Measurements from ENCODE around the gene MTMR3. TPM values are rescaled to one million over a fixed set of nuclear protein-coding genes. Genes with fewer than 3 reads are reported as not detected.
A peak's percentile ranks its signal among the peaks of the same experiment; 100 is the strongest.
"Not testable (repeated sequence)": the region's sequence is repeated elsewhere in the genome, so short reads cannot be mapped to it uniquely, and the experiment has no call there.

MTMR3 gene
- total RNA-seq, 2 donors from 2014 or later, result 37.8 to 40.7 TPM

DNA sequence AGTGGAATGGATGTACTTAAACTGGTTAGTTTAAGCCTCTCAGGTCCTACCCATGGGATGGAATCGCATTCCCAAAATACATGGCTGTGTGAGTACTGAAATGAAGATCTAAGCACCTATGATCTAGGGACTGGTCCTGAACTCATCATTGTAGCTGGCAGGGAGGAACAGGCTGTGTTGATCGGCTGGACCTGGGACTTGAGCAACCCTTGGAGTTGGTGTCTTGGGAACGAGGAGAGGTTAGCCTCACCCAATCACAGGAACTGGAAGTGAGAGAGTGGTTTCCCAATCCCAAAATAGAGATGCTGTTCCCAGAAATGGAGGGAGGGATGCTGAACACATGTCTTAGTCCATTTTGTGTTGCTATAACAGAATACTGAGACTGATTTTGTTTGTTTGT, 28.5 kb upstream of the MTMR3 start:
- Mint-ChIP-seq H3K4me1 (ENCODE audit: low read depth) (no peaks in the 10 kb centered on the region), H3K36me3 (ENCODE audit: insufficient read depth in 2 of 2) (no peaks in the 10 kb centered on the region), H3K4me3 (no peak overlapping the region), H3K27me3 (ENCODE audit: low read depth) (no peaks in the 10 kb centered on the region), H3K27ac (no peak overlapping the region), H3K9me3 (no peaks in the 10 kb centered on the region)
- ATAC-seq (replicated peaks in 1 of 2), result no peak
- DNase-seq, result no peak

DNA sequence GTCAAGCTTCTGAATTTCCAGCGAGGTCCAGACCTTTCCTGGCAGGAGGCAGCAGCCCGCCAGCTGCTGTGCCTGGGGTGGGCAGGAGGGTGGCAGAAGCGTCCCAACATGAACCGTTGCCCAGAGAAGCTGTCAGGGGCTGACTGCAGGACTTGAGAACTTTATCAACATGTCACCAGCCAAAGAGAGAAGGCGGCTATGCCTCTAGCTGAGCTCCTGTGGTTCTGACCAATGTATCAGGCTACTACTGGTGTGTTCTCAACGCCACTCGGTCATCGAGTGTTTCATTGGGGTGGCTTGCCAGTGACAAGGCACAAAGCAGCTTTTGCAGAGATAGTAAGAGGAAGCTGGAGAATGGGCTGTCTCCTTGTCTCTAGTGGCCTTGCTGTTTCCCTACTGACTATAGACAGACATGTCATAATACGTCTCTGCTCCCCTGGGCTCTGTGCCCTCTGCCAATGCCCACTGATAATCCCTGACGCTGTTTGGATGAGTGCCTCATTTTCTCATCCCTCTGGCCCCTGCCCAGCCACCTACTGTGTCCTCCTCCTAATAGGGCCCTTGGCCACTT, 27.3 kb upstream of the MTMR3 start:
- H3K36me3 Mint-ChIP-seq (ENCODE audit: insufficient read depth in 2 of 2), result no peaks in the 10 kb centered on the region
- H3K27me3 Mint-ChIP-seq (ENCODE audit: low read depth), result no peaks in the 10 kb centered on the region
- no peaks in the 10 kb centered on the region for H3K9me3 Mint-ChIP-seq
- H3K4me1 Mint-ChIP-seq (ENCODE audit: low read depth), result no peaks in the 10 kb centered on the region
- ATAC-seq (replicated peaks in 1 of 2), result no peak
- DNase-seq, result no peak
- no peak overlapping the region for H3K27ac Mint-ChIP-seq
- no peak overlapping the region for H3K4me3 Mint-ChIP-seq

DNA sequence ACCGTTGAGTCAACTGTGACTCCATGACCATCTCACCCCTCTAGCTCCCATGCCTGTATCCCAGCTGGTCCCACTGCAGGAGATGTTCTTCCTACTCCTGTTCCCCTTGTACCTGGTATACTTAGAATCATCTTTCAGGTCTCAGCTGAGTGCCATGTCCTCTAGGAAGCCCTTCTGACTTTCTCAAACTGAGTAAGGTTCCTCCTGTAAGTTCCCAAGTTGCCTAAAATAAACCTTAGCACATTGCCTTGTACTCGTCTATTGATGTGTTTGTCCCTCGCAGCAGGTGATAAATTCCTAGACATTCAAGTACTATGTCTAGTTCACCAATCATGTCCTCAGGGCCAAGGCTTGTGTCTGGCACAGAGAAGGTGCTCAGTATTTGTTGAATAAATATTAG, 26.5 kb upstream of the MTMR3 start:
- no peak overlapping the region for H3K4me3 Mint-ChIP-seq
- DNase-seq (no peak), ATAC-seq (replicated peaks in 1 of 2) (no peak)
- no peaks in the 10 kb centered on the region for H3K36me3 Mint-ChIP-seq (ENCODE audit: insufficient read depth in 2 of 2)
- no peaks in the 10 kb centered on the region for H3K9me3 Mint-ChIP-seq
- H3K27me3 Mint-ChIP-seq (ENCODE audit: low read depth), result no peaks in the 10 kb centered on the region
- H3K27ac Mint-ChIP-seq, result no peak overlapping the region
- H3K4me1 Mint-ChIP-seq (ENCODE audit: low read depth), result no peaks in the 10 kb centered on the region

DNA sequence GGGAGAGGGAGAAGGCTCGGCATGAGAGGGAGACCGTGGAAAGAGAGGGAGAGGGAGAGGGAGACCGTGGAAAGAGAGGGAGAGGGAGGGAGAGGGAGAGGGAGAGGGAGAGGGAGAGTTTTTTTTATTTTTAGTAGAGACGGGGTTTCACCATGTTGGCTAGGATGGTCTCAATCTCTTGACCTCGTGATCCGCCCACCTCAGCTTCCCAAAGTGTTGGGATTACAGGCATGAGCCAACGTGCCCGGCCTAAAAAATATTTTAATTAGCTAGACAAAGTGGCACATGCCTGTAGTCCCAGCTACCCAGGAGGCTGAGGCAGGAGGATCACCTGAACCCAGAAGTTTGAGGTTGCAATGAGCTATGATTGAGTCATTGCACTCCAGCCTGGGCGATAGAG, 23.9 kb upstream of the MTMR3 start:
- H3K9me3 Mint-ChIP-seq; ATAC-seq (replicated peaks in 1 of 2); DNase-seq; H3K27me3 Mint-ChIP-seq (ENCODE audit: low read depth); H3K4me3 Mint-ChIP-seq; H3K36me3 Mint-ChIP-seq (ENCODE audit: insufficient read depth in 2 of 2); H3K27ac Mint-ChIP-seq; H3K4me1 Mint-ChIP-seq (ENCODE audit: low read depth): not testable (repeated sequence)

DNA sequence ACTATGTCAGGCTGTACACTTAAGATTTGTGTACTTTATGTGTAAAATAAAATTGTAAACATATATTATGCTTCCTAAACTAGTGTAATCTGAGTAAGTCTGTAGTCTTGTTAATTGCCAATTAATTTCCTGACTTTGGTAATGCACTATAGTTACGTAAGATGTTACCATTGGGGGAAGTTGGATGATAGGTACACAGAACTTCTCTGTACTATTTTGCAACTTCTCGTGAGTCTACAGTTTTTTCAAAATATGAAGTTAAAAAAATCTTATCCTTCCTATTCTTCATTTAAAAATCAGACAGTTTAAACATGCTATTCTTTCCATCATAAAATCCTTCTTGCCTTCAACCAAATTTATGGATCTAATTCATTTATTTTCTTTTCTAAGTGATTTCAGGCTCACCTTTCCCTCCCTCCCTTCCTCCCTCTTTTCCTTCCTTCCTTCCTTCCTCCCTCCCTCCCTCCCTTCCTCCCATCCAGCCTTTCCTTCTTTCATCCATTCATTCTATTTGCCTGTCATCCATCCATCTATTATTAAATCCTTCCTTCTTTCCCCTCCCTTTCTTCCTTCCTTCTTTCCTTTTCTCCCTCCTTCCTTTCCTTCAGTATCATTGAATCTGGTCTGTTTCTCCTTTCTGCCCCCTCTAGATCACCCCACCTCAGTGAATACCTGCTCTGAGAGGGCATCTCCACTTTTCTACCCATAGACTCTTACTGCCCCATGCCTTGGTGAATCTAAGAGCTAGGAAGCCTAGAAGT, 22.8 kb upstream of the MTMR3 start:
- Mint-ChIP-seq H3K4me1 (ENCODE audit: low read depth) (no peaks in the 10 kb centered on the region), H3K9me3 (peaks cover 0 to 1% of the 10 kb centered on the region in 2 donors), H3K4me3 (no peak overlapping the region), H3K36me3 (ENCODE audit: insufficient read depth in 2 of 2) (no peaks in the 10 kb centered on the region), H3K27me3 (ENCODE audit: low read depth) (no peaks in the 10 kb centered on the region), H3K27ac (no peak overlapping the region)
- no peak for ATAC-seq (replicated peaks in 1 of 2)
- no peak for DNase-seq

DNA sequence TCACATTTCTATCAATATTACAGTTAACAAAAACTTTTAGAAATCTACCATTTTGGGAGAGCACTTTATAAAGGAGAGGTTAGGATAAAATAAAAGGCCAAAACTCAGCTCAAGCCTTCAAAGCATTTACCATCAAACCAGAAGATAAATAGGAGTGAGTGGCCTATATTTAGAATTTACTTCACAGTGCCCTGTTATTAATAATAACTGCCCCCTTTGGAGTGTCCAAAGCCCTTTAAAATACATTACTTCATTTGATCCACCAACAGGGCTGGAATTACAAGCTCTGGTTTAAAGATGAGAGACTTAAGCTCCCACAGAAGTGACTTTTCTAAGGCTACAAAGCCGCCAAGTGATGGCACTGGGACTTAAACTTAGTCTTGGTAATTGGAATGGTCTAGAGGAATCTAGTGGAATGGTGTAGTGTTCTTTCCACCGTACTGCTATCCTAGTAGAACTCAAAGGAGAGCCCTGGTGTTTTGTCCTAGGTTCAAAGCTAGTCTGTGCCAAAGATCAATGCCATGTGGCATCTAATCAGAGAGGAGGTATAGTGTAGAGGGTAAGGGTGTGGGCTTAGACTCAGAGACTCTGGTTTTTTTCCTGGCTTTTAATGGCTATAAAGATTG, 21.2 kb upstream of the MTMR3 start:
- ATAC-seq (replicated peaks in 1 of 2), result no peak
- Mint-ChIP-seq H3K4me3 (no peak overlapping the region), H3K4me1 (ENCODE audit: low read depth) (no peaks in the 10 kb centered on the region), H3K27me3 (ENCODE audit: low read depth) (no peaks in the 10 kb centered on the region), H3K36me3 (ENCODE audit: insufficient read depth in 2 of 2) (no peaks in the 10 kb centered on the region), H3K27ac (no peak overlapping the region), H3K9me3 (peaks cover 0 to 1% of the 10 kb centered on the region in 2 donors)
- DNase-seq, result no peak

DNA sequence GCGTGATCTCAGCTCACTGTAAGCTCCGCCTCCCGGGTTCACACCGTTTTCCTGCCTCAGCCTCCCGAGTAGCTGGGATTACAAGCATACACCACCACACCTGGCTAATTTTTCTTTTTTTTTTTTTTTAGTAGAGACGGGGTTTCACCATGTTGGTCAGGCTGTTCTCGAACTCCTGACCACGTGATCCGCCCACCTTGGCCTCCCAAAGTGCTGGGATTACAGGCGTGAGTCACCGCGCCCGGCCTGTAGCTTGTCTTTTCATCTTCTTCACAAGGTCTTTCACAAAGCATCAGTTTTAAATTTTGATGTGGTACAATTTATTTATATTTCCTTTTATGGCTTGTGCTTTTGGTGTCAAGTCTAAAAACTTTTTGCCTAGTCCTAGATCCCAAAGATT, 17.4 kb upstream of the MTMR3 start:
- H3K27ac Mint-ChIP-seq; H3K4me1 Mint-ChIP-seq (ENCODE audit: low read depth); H3K9me3 Mint-ChIP-seq; ATAC-seq (replicated peaks in 1 of 2); H3K27me3 Mint-ChIP-seq (ENCODE audit: low read depth); DNase-seq; H3K36me3 Mint-ChIP-seq (ENCODE audit: insufficient read depth in 2 of 2); H3K4me3 Mint-ChIP-seq: not testable (repeated sequence)

DNA sequence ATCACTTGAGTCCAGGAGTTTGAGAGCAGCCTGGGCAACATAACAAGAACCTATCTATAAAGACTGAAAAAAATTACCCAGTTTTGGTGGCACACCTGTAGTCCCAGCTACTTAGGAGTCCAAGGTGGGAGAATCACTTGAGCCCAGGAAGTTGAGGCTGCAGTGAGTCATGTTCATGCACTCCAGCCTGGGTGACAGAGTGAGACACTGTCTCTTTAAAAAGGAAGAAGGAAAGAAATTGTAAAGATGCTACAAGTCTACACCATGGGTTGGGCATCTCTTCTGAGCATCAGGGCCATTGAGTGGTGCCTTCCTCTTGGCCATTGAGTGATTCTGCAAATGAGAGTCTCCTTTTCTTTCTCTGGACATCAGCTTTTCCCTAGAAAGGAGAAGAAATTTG, 15.7 kb upstream of the MTMR3 start:
- no peaks in the 10 kb centered on the region for H3K36me3 Mint-ChIP-seq (ENCODE audit: insufficient read depth in 2 of 2)
- no peak overlapping the region for H3K4me3 Mint-ChIP-seq
- H3K27me3 Mint-ChIP-seq (ENCODE audit: low read depth), result peaks cover 5% of the 10 kb centered on the region
- H3K27ac Mint-ChIP-seq, result no peak overlapping the region
- DNase-seq (no peak), ATAC-seq (replicated peaks in 1 of 2) (no peak)
- H3K4me1 Mint-ChIP-seq (ENCODE audit: low read depth), result peaks cover 13% of the 10 kb centered on the region
- H3K9me3 Mint-ChIP-seq, result peaks cover 0 to 1% of the 10 kb centered on the region in 2 donors

DNA sequence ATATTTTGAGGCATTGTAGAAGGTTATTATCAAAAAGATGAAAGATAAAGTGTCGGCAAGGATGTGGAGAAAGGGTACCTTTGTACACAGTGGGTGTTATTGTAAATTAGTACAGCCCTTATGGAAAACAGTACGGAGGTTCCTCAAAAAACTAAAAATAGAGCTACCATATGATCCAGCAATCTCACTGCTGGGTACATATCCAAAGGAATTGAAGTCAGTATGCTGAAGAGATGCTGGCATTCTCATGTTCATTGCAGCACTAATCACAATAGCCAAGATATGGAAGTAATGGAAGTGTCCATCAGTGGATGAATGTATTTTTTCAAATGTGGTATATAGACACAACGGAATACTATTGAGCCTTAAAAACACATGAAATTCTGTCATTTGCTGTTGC, 15.1 kb upstream of the MTMR3 start:
- peaks cover 0 to 1% of the 10 kb centered on the region in 2 donors for H3K9me3 Mint-ChIP-seq
- no peak for DNase-seq
- peaks cover 5% of the 10 kb centered on the region for H3K27me3 Mint-ChIP-seq (ENCODE audit: low read depth)
- H3K36me3 Mint-ChIP-seq (ENCODE audit: insufficient read depth in 2 of 2), result no peaks in the 10 kb centered on the region
- no peak overlapping the region for H3K27ac Mint-ChIP-seq
- ATAC-seq (replicated peaks in 1 of 2), result no peak
- H3K4me1 Mint-ChIP-seq (ENCODE audit: low read depth), result peaks cover 13% of the 10 kb centered on the region
- H3K4me3 Mint-ChIP-seq, result no peak overlapping the region

DNA sequence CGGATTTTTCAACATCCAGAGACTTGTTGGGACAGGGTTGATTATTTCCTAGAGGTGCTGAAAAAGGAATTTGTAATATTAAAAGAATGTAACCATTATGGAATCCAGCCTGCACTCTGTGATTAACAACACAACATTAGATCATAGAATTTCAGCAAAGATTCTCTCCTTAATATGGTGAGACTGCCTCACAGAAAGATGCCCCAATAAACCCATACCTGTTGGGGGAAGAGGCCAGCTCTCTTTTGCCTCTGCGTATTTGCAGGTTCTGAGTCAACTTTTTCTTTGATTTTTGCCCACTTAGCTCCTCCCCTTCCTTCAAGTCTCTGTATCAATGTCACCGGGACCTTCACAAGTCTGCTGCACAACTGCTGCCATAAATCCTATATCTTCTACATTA, 12.4 kb upstream of the MTMR3 start:
- ATAC-seq (replicated peaks in 1 of 2) (peak; percentile 88), DNase-seq (peak; percentile 26 to 30)
- Mint-ChIP-seq H3K4me3 (peak overlapping the region; percentile 14 to 31), H3K27ac (no peak overlapping the region), H3K9me3 (no peaks in the 10 kb centered on the region), H3K4me1 (ENCODE audit: low read depth) (peaks cover 13% of the 10 kb centered on the region), H3K36me3 (ENCODE audit: insufficient read depth in 2 of 2) (no peaks in the 10 kb centered on the region), H3K27me3 (ENCODE audit: low read depth) (peaks cover 18% of the 10 kb centered on the region)

DNA sequence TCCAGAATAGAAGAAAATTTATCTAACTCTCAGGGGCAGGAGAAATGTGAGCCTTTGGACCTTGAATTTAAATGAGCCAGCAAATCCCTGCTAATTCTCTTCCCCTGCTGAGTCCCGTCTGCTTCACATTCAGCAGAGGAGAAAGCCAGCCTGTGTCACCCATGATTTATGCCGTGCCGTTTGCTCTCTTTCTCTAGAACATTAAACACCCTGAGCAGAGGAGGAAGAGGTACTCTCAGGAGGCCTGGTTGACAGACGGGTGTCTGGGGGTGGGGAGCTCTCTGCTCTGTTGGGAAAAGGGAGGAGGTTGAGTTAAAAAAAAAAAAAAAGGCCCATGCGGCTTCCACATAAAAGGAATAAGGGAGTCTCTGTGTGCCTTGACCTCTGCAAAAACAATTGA, 11.3 kb upstream of the MTMR3 start:
- Mint-ChIP-seq H3K27ac (no peak overlapping the region), H3K4me3 (no peak overlapping the region), H3K4me1 (ENCODE audit: low read depth) (peaks cover 13% of the 10 kb centered on the region), H3K27me3 (ENCODE audit: low read depth) (peaks cover 18% of the 10 kb centered on the region), H3K36me3 (ENCODE audit: insufficient read depth in 2 of 2) (no peaks in the 10 kb centered on the region), H3K9me3 (no peaks in the 10 kb centered on the region)
- DNase-seq, result no peak
- ATAC-seq (replicated peaks in 1 of 2), result no peak

DNA sequence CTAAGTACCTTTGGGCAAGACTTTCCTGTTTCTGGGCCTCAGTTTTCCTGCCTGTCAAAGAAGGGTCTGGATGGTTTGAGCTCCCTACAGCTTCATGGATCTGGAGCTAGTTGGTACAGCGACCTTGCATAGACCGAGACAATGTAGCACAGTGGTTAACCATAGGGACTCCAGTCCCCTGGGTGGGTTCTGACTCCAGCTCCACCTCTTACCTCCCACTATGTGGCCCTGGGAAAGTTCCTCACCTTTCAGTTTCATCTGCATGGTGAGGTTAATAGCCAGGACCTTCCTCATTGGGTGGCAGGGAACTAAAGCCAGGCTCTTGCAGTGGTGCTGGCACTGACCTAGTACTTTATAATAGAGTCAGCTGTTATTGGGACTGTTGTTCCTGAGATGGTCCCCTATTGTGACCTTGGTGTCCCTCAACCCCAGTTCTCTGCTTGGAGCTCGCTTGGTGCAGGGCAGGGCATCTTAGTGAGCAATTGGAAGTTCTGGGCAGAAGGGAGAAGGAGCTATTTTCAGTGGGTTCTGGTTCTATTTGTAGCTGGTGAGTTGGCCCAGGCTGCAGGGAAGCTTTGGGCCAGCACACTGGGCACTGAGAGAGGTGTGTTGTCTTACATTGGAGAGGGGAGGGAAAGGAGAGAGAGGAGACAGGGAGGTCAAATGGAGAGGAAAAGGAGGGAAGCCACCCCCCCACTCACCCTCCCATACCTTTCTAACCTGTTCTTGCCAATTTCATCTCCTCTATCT, 10.7 kb upstream of the MTMR3 start:
- H3K9me3 Mint-ChIP-seq, result no peaks in the 10 kb centered on the region
- ATAC-seq (replicated peaks in 1 of 2) (no peak), DNase-seq (no peak)
- H3K36me3 Mint-ChIP-seq (ENCODE audit: insufficient read depth in 2 of 2), result no peaks in the 10 kb centered on the region
- H3K27ac Mint-ChIP-seq, result no peak overlapping the region
- H3K4me1 Mint-ChIP-seq (ENCODE audit: low read depth), result peaks cover 13% of the 10 kb centered on the region
- H3K27me3 Mint-ChIP-seq (ENCODE audit: low read depth), result peaks cover 18% of the 10 kb centered on the region
- no peak overlapping the region for H3K4me3 Mint-ChIP-seq

DNA sequence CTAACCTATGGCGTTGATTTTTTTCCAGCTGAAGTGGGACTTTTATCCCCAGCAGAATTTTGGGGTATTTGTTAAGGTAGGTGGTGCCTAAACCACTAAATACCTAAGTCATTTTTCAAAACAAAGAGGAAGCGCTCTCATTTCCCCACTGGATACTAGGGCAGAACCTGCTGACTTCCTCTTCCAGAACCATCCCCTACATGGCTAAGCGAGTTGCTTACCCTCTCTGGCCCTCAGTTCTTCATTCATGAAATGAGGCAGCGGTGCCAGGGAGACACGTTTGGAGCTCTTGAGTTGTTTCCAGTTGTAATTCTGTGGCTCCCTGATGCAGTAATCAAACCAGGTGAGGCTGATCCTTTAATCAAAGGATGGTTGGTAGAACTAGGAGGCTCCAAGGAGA, 10.0 kb upstream of the MTMR3 start:
- Mint-ChIP-seq H3K4me1 (ENCODE audit: low read depth) (peaks cover 13% of the 10 kb centered on the region), H3K9me3 (no peaks in the 10 kb centered on the region), H3K4me3 (no peak overlapping the region), H3K27ac (no peak overlapping the region), H3K27me3 (ENCODE audit: low read depth) (peaks cover 16% of the 10 kb centered on the region), H3K36me3 (ENCODE audit: insufficient read depth in 2 of 2) (no peaks in the 10 kb centered on the region)
- no peak for DNase-seq
- ATAC-seq (replicated peaks in 1 of 2), result no peak
